Measurements from ENCODE around the gene CCDC51.

GRCh38 chr3:48464713-48465221 is 24.8 kb upstream of the CCDC51 start:
- TF ChIP-seq POLR2A (IDR thresholded peaks at IDR 0.05) = no peak
- TF ChIP-seq EP300 (IDR thresholded peaks at IDR 0.05) = no peak
- no peak for TF ChIP-seq CTCF (IDR thresholded peaks at IDR 0.05)

Data from tibial nerve (tissue), 4 donors.